ENCODE results near the gene MLF2. TPM values are rescaled to one million over a fixed set of nuclear protein-coding genes. Genes with fewer than 3 reads are reported as not detected.

Gene MLF2
- total and polyA plus RNA-seq, 2 donors from 2014 or later: 141 to 289 TPM

DNA sequence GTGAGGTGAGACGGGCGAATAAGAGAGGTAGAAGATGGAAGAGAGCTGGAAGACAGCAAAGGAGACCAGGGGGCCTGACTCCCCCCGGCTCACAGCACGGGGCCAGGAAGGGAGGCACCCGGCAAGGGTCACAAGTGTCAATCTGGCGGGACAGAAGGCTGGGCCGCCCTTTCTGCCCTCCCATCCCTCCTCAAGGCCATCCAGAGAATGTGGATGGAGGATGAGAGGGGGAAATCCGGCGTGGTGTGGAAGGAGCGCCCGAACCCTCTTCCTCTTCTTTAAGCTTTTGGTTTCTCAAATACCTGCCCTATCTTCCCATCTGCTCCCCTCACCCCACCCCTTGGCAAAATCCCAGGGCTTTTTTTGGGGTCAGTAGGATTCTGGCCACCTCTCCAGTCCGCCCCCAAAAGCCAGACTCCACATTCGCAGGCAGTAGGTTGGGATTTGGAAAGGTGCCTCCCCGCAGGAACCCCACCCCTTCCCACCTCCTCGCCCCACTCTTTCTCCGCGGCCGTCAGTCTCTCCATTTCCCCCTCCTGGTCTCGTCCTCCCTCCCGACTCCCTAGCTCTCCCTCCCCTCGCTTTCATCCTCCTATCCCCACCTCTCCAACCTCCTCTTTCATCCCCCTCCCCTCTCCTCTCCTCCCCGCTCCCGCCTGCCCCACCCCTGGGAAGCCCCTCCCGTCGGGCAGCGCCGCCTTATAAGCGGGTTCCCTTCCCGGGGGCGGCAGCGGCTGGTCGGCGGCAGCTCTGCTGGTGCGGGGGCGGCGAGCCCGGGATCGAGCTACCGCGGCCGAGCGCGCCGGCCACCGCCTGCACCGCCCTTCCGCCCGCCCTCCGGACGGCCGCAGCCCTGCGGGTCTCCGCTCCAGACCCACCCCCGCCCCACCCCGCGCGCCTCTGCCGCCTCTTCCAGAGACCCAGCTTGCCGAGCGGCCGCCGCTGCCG, 13.0 kb upstream of the MLF2 start, which contains the start of gene PTMS:
TSS of gene PTMS (plus strand) at position 730 of the 948 bp plus-strand sequence. CDS start 343 bp downstream, outside the sequence.
- H3K27me3 ChIP-seq (ENCODE audit: control insufficient read depth, insufficient read depth, low read length): no peaks in the 10 kb centered on the region
- peak within 1 kb of the TSS; percentile 69 to 91 (median 79) for H3K4me3 ChIP-seq (ENCODE audit: low read length in 3 of 3)
- DNase-seq (peak; percentile 94 to 97 (median 96)), FAIRE-seq (no peak)
- H3K36me3 ChIP-seq (ENCODE audit: control insufficient read depth in 2 of 3, insufficient read depth in 3 of 3, low read length in 3 of 3): peaks cover 0 to 2% (median 0%) of the 10 kb centered on the region in 3 donors
- TF ChIP-seq, protein P1, sequence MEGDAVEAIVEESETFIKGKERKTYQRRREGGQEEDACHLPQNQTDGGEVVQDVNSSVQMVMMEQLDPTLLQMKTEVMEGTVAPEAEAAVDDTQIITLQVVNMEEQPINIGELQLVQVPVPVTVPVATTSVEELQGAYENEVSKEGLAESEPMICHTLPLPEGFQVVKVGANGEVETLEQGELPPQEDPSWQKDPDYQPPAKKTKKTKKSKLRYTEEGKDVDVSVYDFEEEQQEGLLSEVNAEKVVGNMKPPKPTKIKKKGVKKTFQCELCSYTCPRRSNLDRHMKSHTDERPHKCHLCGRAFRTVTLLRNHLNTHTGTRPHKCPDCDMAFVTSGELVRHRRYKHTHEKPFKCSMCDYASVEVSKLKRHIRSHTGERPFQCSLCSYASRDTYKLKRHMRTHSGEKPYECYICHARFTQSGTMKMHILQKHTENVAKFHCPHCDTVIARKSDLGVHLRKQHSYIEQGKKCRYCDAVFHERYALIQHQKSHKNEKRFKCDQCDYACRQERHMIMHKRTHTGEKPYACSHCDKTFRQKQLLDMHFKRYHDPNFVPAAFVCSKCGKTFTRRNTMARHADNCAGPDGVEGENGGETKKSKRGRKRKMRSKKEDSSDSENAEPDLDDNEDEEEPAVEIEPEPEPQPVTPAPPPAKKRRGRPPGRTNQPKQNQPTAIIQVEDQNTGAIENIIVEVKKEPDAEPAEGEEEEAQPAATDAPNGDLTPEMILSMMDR (IDR thresholded peaks at IDR 0.05; ENCODE audit: borderline replicate concordance, extremely low read depth, insufficient read depth): no peak
- H3K9ac ChIP-seq (ENCODE audit: low read length in 3 of 3): peak within 1 kb of the TSS; percentile 60 to 82 (median 76)
- peaks cover 5 to 30% (median 25%) of the 10 kb centered on the region in 3 donors for H3K4me1 ChIP-seq (ENCODE audit: control insufficient read depth in 2 of 3, insufficient read depth in 2 of 3, low read depth in 1 of 3, low read length in 3 of 3)
- H3K9me3 ChIP-seq (ENCODE audit: control insufficient read depth in 2 of 3, insufficient read depth in 1 of 3, low read length in 3 of 3): no peaks in the 10 kb centered on the region
- H3K27ac ChIP-seq (ENCODE audit: low read depth in 2 of 2, low read length in 2 of 2): peak within 1 kb of the TSS; percentile 82 to 85
- intact Hi-C loops (cut with DNase I): no loop called here

DNA sequence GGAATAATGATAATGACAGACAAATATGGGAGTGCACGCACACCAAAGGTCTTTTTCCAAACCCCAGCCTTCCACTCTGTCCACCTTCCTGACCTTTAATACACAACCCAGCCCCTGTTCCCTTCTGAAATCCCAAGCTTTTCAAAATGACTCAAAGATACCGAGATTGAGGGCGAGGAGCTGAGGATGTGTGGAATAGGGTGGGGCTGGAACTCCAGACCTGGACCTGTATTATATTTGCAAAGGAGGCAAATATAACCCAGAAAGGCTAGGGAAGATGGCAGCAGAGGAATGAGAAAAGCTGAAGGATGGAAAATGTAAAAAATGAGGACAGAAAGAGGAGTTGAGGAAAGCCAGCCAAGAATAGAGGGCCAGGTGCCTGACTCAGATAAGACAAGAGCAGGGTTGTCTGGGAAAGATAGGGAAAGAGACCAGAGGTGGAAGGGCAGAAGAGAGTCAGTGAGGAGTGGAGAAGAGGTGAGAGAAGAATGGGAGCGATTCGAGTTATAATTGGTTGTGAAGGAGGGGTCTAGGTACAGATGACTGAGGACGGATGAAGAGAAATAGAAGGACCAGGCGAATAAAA, 12.2 kb upstream of the MLF2 start:
- TF ChIP-seq, protein P1 (IDR thresholded peaks at IDR 0.05; ENCODE audit: borderline replicate concordance, extremely low read depth, insufficient read depth): no peak
- FAIRE-seq (no peak), DNase-seq (no peak)
- Histone ChIP-seq H3K4me3 (ENCODE audit: low read length in 3 of 3) (peak overlapping the region; percentile 8 to 69 (median 69)), H3K36me3 (ENCODE audit: control insufficient read depth in 2 of 3, insufficient read depth in 3 of 3, low read length in 3 of 3) (peaks cover 0 to 2% (median 0%) of the 10 kb centered on the region in 3 donors), H3K9me3 (ENCODE audit: control insufficient read depth in 2 of 3, insufficient read depth in 1 of 3, low read length in 3 of 3) (no peaks in the 10 kb centered on the region), H3K9ac (ENCODE audit: low read length in 3 of 3) (peak overlapping the region in 2 of 3 donors; percentile 2 to 59), H3K4me1 (ENCODE audit: control insufficient read depth in 2 of 3, insufficient read depth in 2 of 3, low read depth in 1 of 3, low read length in 3 of 3) (peaks cover 5 to 30% (median 25%) of the 10 kb centered on the region in 3 donors), H3K27me3 (ENCODE audit: control insufficient read depth, insufficient read depth, low read length) (no peaks in the 10 kb centered on the region), H3K27ac (ENCODE audit: low read depth in 2 of 2, low read length in 2 of 2) (peak overlapping the region; percentile 82 to 83)
- intact Hi-C loops (cut with DNase I): no loop called here

DNA sequence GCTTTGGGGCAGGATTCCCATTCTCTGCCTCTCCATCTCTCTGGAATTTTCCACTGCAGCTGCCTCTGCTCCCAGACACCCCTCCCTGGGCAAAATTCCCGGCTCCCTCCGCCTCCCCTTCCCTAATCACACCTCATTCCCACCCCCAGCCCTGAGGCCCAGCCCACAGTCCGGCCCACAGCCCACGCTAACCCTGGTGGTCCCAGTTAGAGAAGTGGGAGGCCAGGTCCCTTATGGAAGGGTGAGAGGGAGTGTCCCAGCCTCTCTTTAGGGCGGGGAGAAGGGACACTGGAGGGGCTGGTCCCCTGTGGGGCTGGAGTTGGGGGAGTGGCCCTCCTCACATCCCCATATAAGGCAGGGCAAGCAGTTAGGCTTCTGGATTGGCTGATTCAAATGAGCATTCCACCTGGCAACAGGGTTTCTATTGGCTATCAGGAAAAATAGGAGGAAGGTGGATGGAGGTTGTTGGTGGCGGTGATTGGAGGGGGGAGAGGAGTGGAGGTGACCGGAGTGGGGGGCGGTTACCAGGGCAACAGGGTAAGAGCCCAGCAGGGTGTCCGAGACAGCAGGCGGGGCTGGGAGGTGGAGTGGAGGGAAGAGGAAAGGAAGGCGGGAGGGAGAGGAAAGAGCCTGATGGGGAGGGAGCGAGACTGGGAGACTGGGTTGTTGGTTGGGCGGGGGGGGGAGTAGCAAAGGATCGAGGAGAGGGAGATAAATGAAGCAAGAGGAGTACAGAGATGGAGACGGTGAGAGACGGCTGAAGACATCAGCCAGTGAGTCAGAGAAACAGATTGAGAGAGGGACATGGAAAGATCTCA, 11.3 kb upstream of the MLF2 start:
- Histone ChIP-seq H3K36me3 (ENCODE audit: control insufficient read depth in 2 of 3, insufficient read depth in 3 of 3, low read length in 3 of 3) (peaks cover 0 to 2% (median 0%) of the 10 kb centered on the region in 3 donors), H3K27me3 (ENCODE audit: control insufficient read depth, insufficient read depth, low read length) (no peaks in the 10 kb centered on the region), H3K4me1 (ENCODE audit: control insufficient read depth in 2 of 3, insufficient read depth in 2 of 3, low read depth in 1 of 3, low read length in 3 of 3) (peaks cover 5 to 30% (median 25%) of the 10 kb centered on the region in 3 donors), H3K9ac (ENCODE audit: low read length in 3 of 3) (peak overlapping the region; percentile 9 to 78 (median 71)), H3K27ac (ENCODE audit: low read depth in 2 of 2, low read length in 2 of 2) (peak overlapping the region; percentile 90 to 99), H3K4me3 (ENCODE audit: low read length in 3 of 3) (peak overlapping the region; percentile 26 to 36 (median 33)), H3K9me3 (ENCODE audit: control insufficient read depth in 2 of 3, insufficient read depth in 1 of 3, low read length in 3 of 3) (no peaks in the 10 kb centered on the region)
- TF ChIP-seq, protein P1 (IDR thresholded peaks at IDR 0.05; ENCODE audit: borderline replicate concordance, extremely low read depth, insufficient read depth): no peak
- intact Hi-C loops (cut with DNase I): no loop called here
- DNase-seq: peak; percentile 98 to 99 (median 98)
- peak; percentile 97 for FAIRE-seq
